MCF 10A (cell line): Measurements from ENCODE around the gene TET3. TPM values are rescaled to one million over a fixed set of nuclear protein-coding genes. Genes with fewer than 3 reads are reported as not detected.

Source experiments
- BruUV-seq: library from RNA; stranded (reverse); fragments of 400-500 nt; replicated peaks from 2 replicates; lab custom pipeline; 2021; lab: Mats Ljungman, UMichigan
- CTCF ChIA-PET: fragments of 300-600 bp; sonication (Branson Sonifier 250); formaldehyde crosslinking; extraction: SDS; loops from one replicate; lab custom pipeline; 2021; ENCODE audit warnings: antibody characterized with exemption, inconsistent platforms; lab: Yijun Ruan, JAX
- POLR2A ChIA-PET: fragments of 300-600, 350-650 bp; sonication (Branson Sonifier 250); formaldehyde crosslinking; extraction: SDS; loops from one replicate; lab custom pipeline; 2020; ENCODE audit warnings: antibody characterized with exemption, inconsistent platforms; lab: Yijun Ruan, JAX
- DNase-seq: peaks from one replicate; pipeline ENCODE4 v3.0.0-alpha.2; 2018; ENCODE audit not compliant: unreplicated experiment
- H3K27ac Mint-ChIP-seq: one replicate; pipeline ENCODE4 v1.8.0; 2022; ENCODE audit warnings: mild to moderate bottlenecking, low read depth, mixed read lengths; ENCODE audit not compliant: unreplicated experiment
- H3K27me3 Mint-ChIP-seq: one replicate; pipeline ENCODE4 v1.8.0; 2022; ENCODE audit warnings: mixed read lengths; ENCODE audit not compliant: insufficient read depth, unreplicated experiment
- H3K36me3 Mint-ChIP-seq: one replicate; pipeline ENCODE4 v1.8.0; 2022; ENCODE audit warnings: mild to moderate bottlenecking, moderate library complexity, mixed read lengths; ENCODE audit not compliant: insufficient read depth, unreplicated experiment
- H3K4me1 Mint-ChIP-seq: one replicate; pipeline ENCODE4 v1.8.0; 2022; ENCODE audit warnings: mixed read lengths; ENCODE audit not compliant: insufficient read depth, unreplicated experiment
- H3K4me3 Mint-ChIP-seq: one replicate; pipeline ENCODE4 v1.8.0; 2022; ENCODE audit warnings: mild to moderate bottlenecking, moderate library complexity, mixed read lengths; ENCODE audit not compliant: unreplicated experiment
- H3K9me3 Mint-ChIP-seq: one replicate; pipeline ENCODE4 v1.8.0; 2022; ENCODE audit warnings: mixed read lengths; ENCODE audit not compliant: unreplicated experiment
- intact Hi-C: fragments of 100-400 bp; cut with micrococcal nuclease; formaldehyde crosslinking; loops from 2 replicates; pipeline ENCODE4 v1.14.1; 2022
- total RNA-seq: library from RNA; stranded (reverse); gene quantifications from 2 replicates; pipeline ENCODE4 v1.2.3, GENCODE V29; 2022
- TF ChIP-seq, protein P1 (sequence below): fragments of 200-600 bp; IDR thresholded peaks from one replicate; pipeline ENCODE4 v1.8.0; 2022; ENCODE audit warnings: antibody characterized with exemption, mild to moderate bottlenecking; ENCODE audit not compliant: unreplicated experiment

The TET3 gene
- total RNA-seq, 1 experiment from 2014 or later: 17.5 TPM

DNA sequence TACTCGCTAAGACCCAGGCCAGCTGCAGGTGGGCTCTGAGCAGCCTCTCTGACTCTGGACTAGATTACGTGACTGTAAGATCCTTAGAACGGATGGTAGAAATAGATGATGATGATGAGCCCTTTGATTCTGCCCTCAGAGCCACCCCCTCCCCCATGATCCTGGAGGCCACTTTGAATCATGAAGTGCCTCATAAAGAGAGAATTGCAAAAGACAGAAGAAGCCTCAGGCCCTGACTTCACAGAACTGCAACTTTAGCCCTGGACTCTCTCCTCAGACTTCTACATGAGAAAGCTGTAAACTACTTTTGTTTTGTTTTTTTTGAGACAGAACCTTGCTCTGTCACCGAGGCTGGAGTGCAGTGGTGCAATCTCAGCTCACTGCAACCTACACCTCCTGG, 15.4 kb upstream of the TET3 start:
- Mint-ChIP-seq H3K27ac (no peak overlapping the region), H3K9me3 (no peaks in the 10 kb centered on the region), H3K36me3 (peaks cover 5% of the 10 kb centered on the region), H3K27me3 (no peaks in the 10 kb centered on the region), H3K4me3 (no peak overlapping the region), H3K4me1 (no peaks in the 10 kb centered on the region)
- ChIA-PET CTCF (interaction anchor here (0.5 to 1.4 kb wide), 3 partner anchors 15 to 430 kb away, joined by 3 to 4 read pairs (median 4); no protein-coding TSS in a partner anchor), POLR2A (interaction anchor here (1.2 to 4.2 kb wide), 4 partner anchors 10 to 30 kb away, joined by 3 to 20 read pairs (median 4); no protein-coding TSS in a partner anchor)
- BruUV-seq: no TSS peak
- TF ChIP-seq, protein P1, sequence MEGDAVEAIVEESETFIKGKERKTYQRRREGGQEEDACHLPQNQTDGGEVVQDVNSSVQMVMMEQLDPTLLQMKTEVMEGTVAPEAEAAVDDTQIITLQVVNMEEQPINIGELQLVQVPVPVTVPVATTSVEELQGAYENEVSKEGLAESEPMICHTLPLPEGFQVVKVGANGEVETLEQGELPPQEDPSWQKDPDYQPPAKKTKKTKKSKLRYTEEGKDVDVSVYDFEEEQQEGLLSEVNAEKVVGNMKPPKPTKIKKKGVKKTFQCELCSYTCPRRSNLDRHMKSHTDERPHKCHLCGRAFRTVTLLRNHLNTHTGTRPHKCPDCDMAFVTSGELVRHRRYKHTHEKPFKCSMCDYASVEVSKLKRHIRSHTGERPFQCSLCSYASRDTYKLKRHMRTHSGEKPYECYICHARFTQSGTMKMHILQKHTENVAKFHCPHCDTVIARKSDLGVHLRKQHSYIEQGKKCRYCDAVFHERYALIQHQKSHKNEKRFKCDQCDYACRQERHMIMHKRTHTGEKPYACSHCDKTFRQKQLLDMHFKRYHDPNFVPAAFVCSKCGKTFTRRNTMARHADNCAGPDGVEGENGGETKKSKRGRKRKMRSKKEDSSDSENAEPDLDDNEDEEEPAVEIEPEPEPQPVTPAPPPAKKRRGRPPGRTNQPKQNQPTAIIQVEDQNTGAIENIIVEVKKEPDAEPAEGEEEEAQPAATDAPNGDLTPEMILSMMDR: no peak
- no peak for DNase-seq
- intact Hi-C loops: no loop called here

GRCh38 chr2:73970141-73970803, 14.4 kb upstream of the TET3 start:
- BruUV-seq: no TSS peak
- Mint-ChIP-seq H3K27me3 (no peaks in the 10 kb centered on the region), H3K4me3 (no peak overlapping the region), H3K9me3 (no peaks in the 10 kb centered on the region), H3K36me3 (no peaks in the 10 kb centered on the region), H3K4me1 (no peaks in the 10 kb centered on the region), H3K27ac (no peak overlapping the region)
- no peak for DNase-seq
- CTCF ChIA-PET: interaction anchor here (0.6 to 1.4 kb wide), 3 partner anchors 16 to 142 kb away, joined by 3 to 6 read pairs (median 4); partner anchors contain the start of gene STAMBP
- intact Hi-C loops: no loop called here
- POLR2A ChIA-PET: interaction anchor here (0.7 to 4.2 kb wide), 4 partner anchors 9 to 27 kb away, joined by 3 to 20 read pairs (median 4); no protein-coding TSS in a partner anchor
- TF ChIP-seq, protein P1: no peak

- H3K4me1 Mint-ChIP-seq: no peaks in the 10 kb centered on the region
- BruUV-seq: no TSS peak
- no peak overlapping the region for H3K27ac Mint-ChIP-seq
- TF ChIP-seq, protein P1: no peak
- no peaks in the 10 kb centered on the region for H3K36me3 Mint-ChIP-seq
- no peak overlapping the region for H3K4me3 Mint-ChIP-seq
- CTCF ChIA-PET: interaction anchor here (0.6 kb wide), 2 partner anchors 46 to 102 kb away, joined by 4 to 6 read pairs; no protein-coding TSS in a partner anchor
- H3K27me3 Mint-ChIP-seq: no peaks in the 10 kb centered on the region
- no peak for DNase-seq
- POLR2A ChIA-PET: interaction anchor here (1.7 to 4.2 kb wide), 2 partner anchors 9 to 24 kb away, joined by 6 to 20 read pairs; no protein-coding TSS in a partner anchor
- intact Hi-C loops: no loop called here
- H3K9me3 Mint-ChIP-seq: no peaks in the 10 kb centered on the region
These were observed 13.7 kb upstream of the TET3 start for GRCh38 chr2:73970850-73971471.

DNA sequence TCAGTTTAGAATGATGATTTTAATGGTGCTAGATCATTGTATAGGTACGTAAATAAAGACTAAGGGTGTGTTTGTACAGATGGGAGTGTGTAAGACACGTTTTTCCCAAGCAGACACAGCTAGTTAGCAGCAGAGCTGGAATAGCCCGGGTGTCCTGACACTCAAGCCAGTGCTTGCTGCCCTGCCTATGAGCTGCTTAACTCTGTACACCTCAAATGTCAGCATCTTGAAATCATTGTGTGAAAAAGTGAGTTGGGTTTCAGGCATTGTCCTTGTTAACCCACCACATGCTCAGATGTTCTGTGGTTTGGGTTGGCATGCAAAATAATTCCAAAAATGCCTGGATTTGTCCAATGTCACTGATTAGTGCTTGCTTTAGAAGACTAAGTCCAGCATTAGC, 13.0 kb upstream of the TET3 start:
- ChIA-PET POLR2A (no interaction called here), CTCF (interaction anchor here (0.6 to 1.3 kb wide), 2 partner anchors 9 to 45 kb away, joined by 4 to 5 read pairs; no protein-coding TSS in a partner anchor)
- TF ChIP-seq, protein P1: no peak
- Mint-ChIP-seq H3K4me1 (no peaks in the 10 kb centered on the region), H3K27ac (no peak overlapping the region), H3K4me3 (no peak overlapping the region), H3K9me3 (no peaks in the 10 kb centered on the region), H3K36me3 (no peaks in the 10 kb centered on the region), H3K27me3 (no peaks in the 10 kb centered on the region)
- intact Hi-C loops: no loop called here
- no peak for DNase-seq
- no TSS peak for BruUV-seq
